ENCODE data around the gene DNER. TPM values are rescaled to one million over a fixed set of nuclear protein-coding genes. Genes with fewer than 3 reads are reported as not detected.

DNER gene
- total and polyA plus RNA-seq, 2 of the 13 experiments (the other 11 are each of a cell fraction or from before 2014, with no cell fraction given), result not detected

GRCh38 chr2:229501051-229501794 lies 213.1 kb downstream of the DNER start:
- DNase-seq (ENCODE audit: low spot score), result no peak
- Histone ChIP-seq H3K9me3 (ENCODE audit: low read length) (no peaks in the 10 kb centered on the region), H3K79me2 (ENCODE audit: insufficient read depth, low read length) (no peaks in the 10 kb centered on the region), H3K27ac (ENCODE audit: extremely low read length, insufficient read depth, low read length) (no peak overlapping the region), H3K4me1 (ENCODE audit: insufficient read depth, low read length) (no peaks in the 10 kb centered on the region), H4K20me1 (ENCODE audit: insufficient read depth, low read length) (no peaks in the 10 kb centered on the region), H3K4me3 (replicated peaks in 1 of 3; ENCODE audit: insufficient read depth in 1 of 3, low read depth in 2 of 3, low read length in 3 of 3) (no peak overlapping the region), H3K27me3 (ENCODE audit: control insufficient read depth in 1 of 2, insufficient read depth in 2 of 2, low read length in 2 of 2) (no peaks in the 10 kb centered on the region), H3K9ac (ENCODE audit: insufficient read depth, low read depth, low read length) (no peak overlapping the region), H3K4me2 (ENCODE audit: low read depth, low read length) (no peak overlapping the region), H2AFZ (ENCODE audit: low read length) (no peak overlapping the region), H3K36me3 (replicated peaks in 1 of 2; ENCODE audit: control insufficient read depth in 1 of 2, insufficient read depth in 2 of 2, low read length in 2 of 2) (no peaks in the 10 kb centered on the region)
- in situ Hi-C loops (cut with HindIII; ENCODE audit: extremely low pct_ligation_motif_present, low pct_unique_long_range_greater_than_20kb), result no loop called here
- TF ChIP-seq ZNF672 (CRISPR knock-in tag; IDR thresholded peaks at IDR 0.05) (no peak), U2AF2 (IDR thresholded peaks at IDR 0.05; ENCODE audit: low read depth, low read length) (no peak), ZNF660 (CRISPR knock-in tag; IDR thresholded peaks at IDR 0.05; ENCODE audit: borderline replicate concordance, low read depth) (no peak), ZHX2 (IDR thresholded peaks at IDR 0.05; ENCODE audit: low read depth) (no peak), ZHX2 (CRISPR knock-in tag; IDR thresholded peaks at IDR 0.05; ENCODE audit: borderline replicate concordance) (no peak), NAIF1 (CRISPR knock-in tag; IDR thresholded peaks at IDR 0.05; ENCODE audit: borderline replicate concordance) (no peak), BCLAF1 (IDR thresholded peaks at IDR 0.05) (no peak), KLF16 (CRISPR knock-in tag; IDR thresholded peaks at IDR 0.05) (no peak), RBM22 (optimal IDR thresholded peaks at IDR 0.05; ENCODE audit: low read length) (no peak), ZBTB7A (CRISPR knock-in tag; IDR thresholded peaks at IDR 0.05) (no peak), NFIB (CRISPR knock-in tag; IDR thresholded peaks at IDR 0.05; ENCODE audit: borderline replicate concordance) (no peak), PHB2 (IDR thresholded peaks at IDR 0.05; ENCODE audit: partially characterized antibody) (no peak), ZNF780A (CRISPR knock-in tag; IDR thresholded peaks at IDR 0.05) (no peak), MXI1 (IDR thresholded peaks at IDR 0.05; ENCODE audit: borderline replicate concordance, low read depth, low read length) (no peak)
- WGBS (ENCODE audit: low lambda C conversion rate), result 21% methylated on average over 2 of the region's 2 CpGs
- no peak for ATAC-seq
- intact Hi-C loops (cut with micrococcal nuclease; ENCODE audit: unreplicated experiment), result no loop called here
- FAIRE-seq, result no peak
- ChIA-PET POLR2A (no interaction called here), CTCF (ENCODE audit: low intra/inter-chr PET ratio, low total read pairs) (no interaction called here)
- no TSS peak for BruUV-seq (replicated peaks)

Measured in HepG2 (cell line).